GM19239 (cell line): ENCODE measurements around the gene TBC1D30.
A peak's percentile ranks its signal among the peaks of the same experiment; 100 is the strongest.
"Not testable (repeated sequence)": the region's sequence is repeated elsewhere in the genome, so short reads cannot be mapped to it uniquely, and the experiment has no call there.

Experiments used
- DNase-seq: peaks from one replicate; pipeline ENCODE4 v3.0.0; 2011; ENCODE audit warnings: low spot score; ENCODE audit not compliant: insufficient read length
- FAIRE-seq: peaks from 2 replicates; lab custom pipeline; 2011; peaks lifted over from hg19 to GRCh38; lab: Jason Lieb, UNC

TBC1D30 gene

DNA sequence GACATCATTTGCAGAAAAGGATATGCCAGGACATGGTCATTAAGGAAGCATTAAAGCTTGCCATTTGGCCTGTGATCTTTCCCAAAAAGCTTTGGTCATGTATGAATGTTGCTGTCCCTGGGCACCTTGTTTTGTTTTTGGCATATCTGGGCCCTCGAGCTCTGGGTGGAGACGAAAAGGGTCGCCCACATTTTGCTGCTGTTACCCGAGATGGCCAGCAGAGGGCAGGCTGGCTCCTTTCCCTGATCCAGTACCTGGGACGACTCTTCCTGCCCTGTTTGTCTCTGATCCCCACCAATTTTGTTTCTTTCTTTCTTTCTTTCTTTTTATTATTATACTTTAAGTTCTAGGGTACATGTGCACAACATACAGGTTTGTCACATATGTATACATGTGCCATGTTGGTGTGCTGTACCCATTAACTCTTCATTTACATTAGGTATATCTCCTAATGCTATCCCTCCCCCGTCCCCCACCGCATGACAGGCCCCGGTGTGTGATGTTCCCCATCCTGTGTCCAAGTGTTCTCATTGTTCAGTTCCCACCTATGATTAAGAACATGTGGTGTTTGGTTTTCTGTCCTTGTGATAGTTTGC lies 22.2 kb upstream of the TBC1D30 start:
- peak; percentile 88 for FAIRE-seq
- not testable (repeated sequence) for DNase-seq

- DNase-seq, result no peak
- FAIRE-seq, result no peak
These were observed 18.3 kb upstream of the TBC1D30 start for GRCh38 chr12:64806173-64806572.

- FAIRE-seq, result no peak
- no peak for DNase-seq
These were observed 17.6 kb upstream of the TBC1D30 start for GRCh38 chr12:64806593-64807460.

DNA sequence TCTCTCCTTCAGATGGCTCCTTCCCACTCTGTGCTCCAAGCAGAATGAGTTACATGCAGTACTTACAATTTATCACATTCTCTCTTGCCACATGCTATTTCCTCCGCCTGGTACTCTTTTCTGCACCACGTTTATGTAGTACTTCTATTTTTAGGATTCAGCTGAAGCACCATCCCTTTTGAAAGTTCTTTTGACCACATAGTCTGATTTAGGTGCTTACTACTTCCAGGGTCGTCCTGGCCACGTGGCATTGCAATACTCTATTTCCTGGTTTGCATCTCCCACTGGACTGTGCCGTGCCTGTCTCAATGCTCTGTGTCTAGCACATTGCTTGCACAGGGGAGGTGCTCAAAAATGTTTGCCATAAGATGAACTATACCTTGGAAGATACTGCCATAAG lies 16.3 kb upstream of the TBC1D30 start:
- no peak for FAIRE-seq
- no peak for DNase-seq

- no peak for FAIRE-seq
These were observed 13.6 kb upstream of the TBC1D30 start for GRCh38 chr12:64810831-64811230.

GRCh38 chr12:64813723-64814122 lies 10.7 kb upstream of the TBC1D30 start:
- no peak for DNase-seq

More at GRCh38 chr12:64810831-64811230, 13.6 kb upstream of the TBC1D30 start:
- DNase-seq, result no peak

DNA sequence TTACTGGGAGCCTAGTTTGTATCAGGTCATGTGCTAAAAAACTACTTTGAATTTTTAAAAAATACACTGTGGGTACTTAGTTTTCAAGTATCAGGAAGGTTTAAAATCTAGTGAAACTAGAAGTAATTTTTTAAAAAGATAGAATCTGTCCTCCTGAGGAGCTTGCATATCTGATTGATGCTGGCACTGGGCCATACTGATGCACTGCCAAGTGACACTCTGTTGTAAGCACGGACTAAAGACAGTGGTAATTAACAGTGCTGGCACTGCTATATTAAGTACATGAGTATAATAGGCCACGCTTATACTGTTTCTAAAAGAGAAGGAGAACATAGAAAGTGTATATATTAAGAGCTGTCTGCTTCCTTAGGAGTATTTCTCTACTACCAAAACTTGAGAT lies 10.0 kb upstream of the TBC1D30 start:
- DNase-seq, result no peak
- FAIRE-seq, result no peak

More at GRCh38 chr12:64813723-64814122, 10.7 kb upstream of the TBC1D30 start:
- no peak for FAIRE-seq

GRCh38 chr12:64819816-64820402 lies 4.5 kb upstream of the TBC1D30 start:
- FAIRE-seq, result no peak
- no peak for DNase-seq

- FAIRE-seq, result no peak
- no peak for DNase-seq
These were observed 3.9 kb upstream of the TBC1D30 start for GRCh38 chr12:64820593-64820992.

GRCh38 chr12:64821116-64821630 lies 3.3 kb upstream of the TBC1D30 start:
- DNase-seq (no peak), FAIRE-seq (no peak)

DNA sequence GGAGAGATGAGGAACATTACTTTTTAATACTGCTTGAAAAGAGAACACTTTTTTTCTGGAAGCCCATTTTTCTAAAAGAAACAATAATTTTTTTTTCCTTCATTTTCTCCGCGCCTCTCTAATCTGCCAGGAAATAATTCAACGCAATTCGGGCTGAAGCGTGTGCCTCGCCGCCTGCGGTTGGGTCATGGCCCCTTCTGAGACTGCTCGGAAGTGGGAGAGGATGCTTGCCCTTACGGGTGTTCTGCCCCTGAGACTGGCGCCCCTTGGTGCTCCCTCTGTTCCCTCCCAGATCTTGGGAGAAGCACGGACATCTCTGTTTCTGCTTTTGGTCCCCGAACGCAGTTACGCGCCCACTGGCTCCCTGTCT lies 332 bp upstream of the TBC1D30 start:
- DNase-seq, result no peak
- FAIRE-seq, result no peak

DNA sequence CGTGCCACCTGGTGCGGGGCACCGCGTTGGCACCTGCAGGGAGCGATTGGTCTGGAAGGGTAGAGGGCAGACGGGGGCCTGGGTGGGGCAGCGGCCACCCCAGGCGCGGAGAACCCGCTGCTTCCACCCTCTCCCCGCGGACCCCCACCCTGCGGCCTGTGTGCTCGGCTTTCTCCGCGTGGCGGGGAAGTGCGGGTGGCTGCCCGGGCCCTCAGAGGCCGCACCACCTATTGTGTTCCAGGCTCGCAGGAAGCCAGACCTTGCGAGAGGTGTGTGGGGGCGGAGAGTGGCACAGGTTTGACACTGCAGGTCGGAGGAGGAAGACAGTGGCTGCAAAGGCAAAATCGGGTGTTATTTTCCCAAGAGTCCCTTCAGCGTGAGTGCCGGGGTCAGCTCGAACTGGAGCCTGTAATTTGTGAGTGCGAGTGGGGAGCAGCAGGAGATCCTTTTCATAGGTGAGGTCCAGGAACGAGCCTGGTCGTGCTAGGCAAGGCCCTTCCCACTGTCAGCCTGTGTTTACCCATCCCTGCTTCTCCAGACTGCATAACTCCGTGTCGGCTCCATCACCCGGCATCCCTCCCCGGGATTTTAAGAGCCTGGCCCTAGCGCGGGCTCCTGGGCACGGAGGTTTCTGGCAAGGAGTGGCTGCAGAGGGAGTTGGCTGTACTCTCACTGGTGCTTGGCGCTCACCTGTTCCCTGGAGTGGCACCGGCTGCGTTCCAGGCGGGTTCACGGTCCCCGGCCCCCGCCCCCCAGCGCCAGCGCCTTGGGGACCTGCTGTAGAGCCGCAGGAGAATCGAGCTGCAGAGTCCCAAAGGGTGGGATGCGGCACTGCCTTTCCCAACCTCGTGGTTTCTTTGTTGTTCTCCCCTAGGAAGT lies 935 bp downstream of the TBC1D30 start:
- FAIRE-seq, result no peak
- no peak for DNase-seq

DNA sequence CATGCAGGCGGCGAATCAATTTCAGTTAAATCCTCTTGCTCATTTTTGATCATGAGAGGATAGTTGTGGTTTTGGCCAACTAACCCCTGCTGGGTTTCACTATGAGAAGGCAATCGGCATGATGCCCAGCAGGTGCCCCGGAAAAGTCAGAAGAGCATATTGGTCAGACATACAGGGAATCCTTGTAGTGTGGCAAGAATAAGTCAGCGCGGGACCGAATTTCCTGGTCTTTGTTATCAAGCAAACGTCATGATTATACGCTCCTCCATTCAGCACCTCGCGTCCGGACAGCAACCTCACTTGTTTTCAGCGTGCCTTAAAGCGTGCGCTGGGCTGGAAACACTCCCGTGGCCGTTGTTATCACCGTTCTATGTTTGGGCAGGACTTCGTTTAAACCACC lies 1.8 kb downstream of the TBC1D30 start:
- FAIRE-seq (peak; percentile 70), DNase-seq (peak; percentile 25)

DNA sequence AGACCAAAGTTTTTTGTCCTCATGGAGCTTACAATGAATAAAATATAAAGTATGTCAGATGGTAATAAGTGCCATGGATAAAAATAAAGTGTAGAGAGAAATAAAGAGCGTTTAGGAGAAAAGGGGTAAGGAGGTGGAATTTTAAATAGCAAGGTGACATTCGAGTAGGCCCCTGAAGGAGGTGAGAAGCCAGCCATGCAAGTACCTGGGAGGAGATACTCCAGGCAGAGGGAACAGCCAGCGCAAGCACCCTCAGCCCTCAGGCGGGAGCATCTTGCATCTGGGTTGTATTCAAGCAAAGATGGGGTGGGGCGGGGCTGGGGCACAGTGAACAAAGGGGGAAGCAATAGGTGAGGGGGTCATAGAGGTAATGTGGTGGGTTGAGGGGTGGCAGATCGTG lies 4.3 kb downstream of the TBC1D30 start:
- DNase-seq, result no peak
- no peak for FAIRE-seq

GRCh38 chr12:64833928-64834327 lies 9.5 kb downstream of the TBC1D30 start:
- no peak for DNase-seq
- FAIRE-seq, result no peak

GRCh38 chr12:64835901-64836300 lies 11.5 kb downstream of the TBC1D30 start:
- FAIRE-seq (no peak), DNase-seq (no peak)

- DNase-seq (no peak), FAIRE-seq (no peak)
These were observed 12.4 kb downstream of the TBC1D30 start for GRCh38 chr12:64836856-64837255.

DNA sequence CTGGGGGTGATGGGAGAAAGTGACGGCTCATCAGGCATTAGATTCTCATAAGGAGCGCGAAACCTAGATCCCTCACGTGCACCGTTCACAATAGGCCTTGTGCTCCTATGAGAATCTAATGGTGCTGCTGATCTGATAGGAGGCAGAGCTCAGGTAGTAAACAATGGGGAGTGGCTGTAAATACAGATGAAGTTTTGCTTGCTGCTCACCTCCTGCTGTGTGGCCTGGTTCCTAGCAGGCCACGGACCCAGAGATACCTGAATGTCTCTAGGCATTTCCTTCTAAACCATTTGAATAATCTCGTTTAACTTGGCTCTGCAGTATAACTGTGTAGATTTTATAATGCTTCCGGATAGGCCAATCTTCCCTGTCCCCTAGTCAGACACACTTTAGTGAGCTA lies 13.0 kb downstream of the TBC1D30 start:
- no peak for FAIRE-seq

DNA sequence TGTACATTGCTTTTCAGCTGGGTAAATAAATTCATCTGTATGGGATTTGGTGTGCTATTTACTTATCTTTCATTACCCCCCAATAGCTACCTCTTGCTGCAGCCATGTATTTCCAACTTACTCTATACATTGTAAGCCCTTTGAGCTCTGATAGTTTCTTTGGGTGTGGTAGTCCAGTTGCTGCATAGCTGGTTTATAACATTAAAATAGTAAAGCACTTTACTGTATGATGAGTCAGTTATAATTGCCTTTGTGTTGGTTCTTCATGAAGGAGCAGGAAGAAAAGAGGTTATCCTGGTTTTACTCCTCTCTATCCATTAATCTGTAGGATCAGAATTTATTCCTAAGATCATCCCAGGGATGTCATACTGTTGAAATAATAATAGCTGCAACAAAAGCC lies 15.7 kb downstream of the TBC1D30 start:
- FAIRE-seq (no peak), DNase-seq (no peak)

More for the DNA sequence above, 13.0 kb downstream of the TBC1D30 start:
- no peak for DNase-seq
